Loucy (cell line): ENCODE data around the gene SLAIN2.

Experiments used
- H2AFZ ChIP-seq: fragments of 200-600 bp; sonication (generic); 2 replicates; pipeline ENCODE4 v1.6.0; 2016; ENCODE audit warnings: antibody characterized with exemption, mild to moderate bottlenecking, low read length, moderate library complexity
- H3F3A ChIP-seq: fragments of 200-600 bp; 2 replicates; pipeline ENCODE4 v1.6.0; 2016; ENCODE audit warnings: antibody characterized with exemption, low read depth, mild to moderate bottlenecking
- H3K27me3 ChIP-seq: fragments of 200-600 bp; sonication (generic); 2 replicates; pipeline ENCODE4 v1.6.1; 2014; ENCODE audit warnings: low read length, mild to moderate bottlenecking; ENCODE audit not compliant: insufficient read depth, poor library complexity, severe bottlenecking
- H3K36me3 ChIP-seq: fragments of 200-600 bp; sonication (generic); 2 replicates; pipeline ENCODE4 v1.6.1; 2016; ENCODE audit warnings: low read length; ENCODE audit not compliant: insufficient read depth
- H3K4me1 ChIP-seq: fragments of 200-600 bp; sonication (generic); 2 replicates; pipeline ENCODE4 v1.5.1; 2014; ENCODE audit warnings: low read length, mild to moderate bottlenecking; ENCODE audit not compliant: insufficient read depth, poor library complexity, severe bottlenecking
- H3K4me2 ChIP-seq: fragments of 200-600 bp; sonication (generic); 2 replicates; pipeline ENCODE4 v1.6.0; 2014; ENCODE audit warnings: antibody characterized with exemption, low read length, low read depth, mild to moderate bottlenecking; ENCODE audit not compliant: poor library complexity, severe bottlenecking
- H3K4me3 ChIP-seq: fragments of 200-600 bp; sonication (generic); 2 replicates; pipeline ENCODE4 v1.5.1; 2014; ENCODE audit warnings: low read length, mild to moderate bottlenecking, mixed read lengths; ENCODE audit not compliant: poor library complexity, severe bottlenecking
- H3K79me2 ChIP-seq: fragments of 200-600 bp; sonication (generic); 2 replicates; pipeline ENCODE4 v1.6.1; 2014; ENCODE audit warnings: low read length; ENCODE audit not compliant: insufficient read depth
- H3K9ac ChIP-seq: fragments of 200-600 bp; sonication (generic); 2 replicates; pipeline ENCODE4 v1.6.0; 2014; ENCODE audit warnings: mild to moderate bottlenecking, low read depth, low read length, moderate library complexity; ENCODE audit not compliant: poor library complexity, severe bottlenecking
- H3K9me2 ChIP-seq: fragments of 200-600 bp; sonication (generic); replicated peaks from 2 replicates; pipeline ENCODE4 v1.6.1; 2016; ENCODE audit warnings: low read depth, low read length, mixed read lengths
- H3K9me3 ChIP-seq: fragments of 200-600 bp; sonication (generic); 2 replicates; pipeline ENCODE4 v1.6.1; 2014; ENCODE audit warnings: mild to moderate bottlenecking, antibody characterized with exemption, low read length, low read depth; ENCODE audit not compliant: insufficient read depth
- H4K20me1 ChIP-seq: fragments of 200-600 bp; sonication (generic); 2 replicates; pipeline ENCODE4 v1.6.0; 2014; ENCODE audit warnings: antibody characterized with exemption, low read length, mild to moderate bottlenecking; ENCODE audit not compliant: insufficient read depth, poor library complexity, severe bottlenecking
- CTCF ChIP-seq: fragments of 200-600 bp; sonication (generic); conservative IDR thresholded peaks from 2 replicates; pipeline ENCODE4 v1.5.1; 2014; ENCODE audit warnings: mild to moderate bottlenecking, antibody characterized with exemption, low read length
- EZH2phosphoT487 ChIP-seq: fragments of 200-600 bp; IDR thresholded peaks from 2 replicates; pipeline ENCODE4 v1.6.1; 2018; ENCODE audit warnings: antibody characterized with exemption, mild to moderate bottlenecking, moderate library complexity, borderline replicate concordance

Gene SLAIN2

GRCh38 chr4:48368389-48368788 lies 27.1 kb downstream of the SLAIN2 start:
- H2AFZ ChIP-seq = no peak overlapping the region
- no peaks in the 10 kb centered on the region for H3K9me3 ChIP-seq
- H3K36me3 ChIP-seq = 0 out of 2 replicates have a peak, but pooled peaks cover 3% of the 10 kb centered on the region
- H4K20me1 ChIP-seq = peaks cover 4% of the 10 kb centered on the region
- peaks cover 4% of the 10 kb centered on the region; the same call in 1 of the 2 replicates for H3F3A ChIP-seq
- H3K79me2 ChIP-seq = peaks cover 70% of the 10 kb centered on the region
- H3K27me3 ChIP-seq = no peaks in the 10 kb centered on the region
- no peak for TF ChIP-seq CTCF
- TF ChIP-seq EZH2phosphoT487 = no peak
- peaks cover 37% of the 10 kb centered on the region for H3K4me1 ChIP-seq
- no peak overlapping the region for H3K4me3 ChIP-seq
- H3K9ac ChIP-seq = no peak overlapping the region
- H3K4me2 ChIP-seq = no peak overlapping the region
- H3K9me2 ChIP-seq = no peaks in the 10 kb centered on the region

GRCh38 chr4:48369248-48369647 lies 27.9 kb downstream of the SLAIN2 start:
- H3K36me3 ChIP-seq = 0 out of 2 replicates have a peak, but pooled peaks cover 6% of the 10 kb centered on the region
- no peaks in the 10 kb centered on the region for H3K27me3 ChIP-seq
- H3K4me3 ChIP-seq = no peak overlapping the region
- peaks cover 4% of the 10 kb centered on the region; the same call in 1 of the 2 replicates for H3F3A ChIP-seq
- no peak overlapping the region for H2AFZ ChIP-seq
- H3K79me2 ChIP-seq = peaks cover 71% of the 10 kb centered on the region
- H3K4me2 ChIP-seq = peak overlapping the region; percentile 74
- no peaks in the 10 kb centered on the region for H3K9me2 ChIP-seq
- peak overlapping the region; percentile 33 for H3K9ac ChIP-seq
- H3K9me3 ChIP-seq = no peaks in the 10 kb centered on the region
- H3K4me1 ChIP-seq = peaks cover 37% of the 10 kb centered on the region
- H4K20me1 ChIP-seq = peaks cover 4% of the 10 kb centered on the region
- TF ChIP-seq CTCF = no peak
- no peak for TF ChIP-seq EZH2phosphoT487

DNA sequence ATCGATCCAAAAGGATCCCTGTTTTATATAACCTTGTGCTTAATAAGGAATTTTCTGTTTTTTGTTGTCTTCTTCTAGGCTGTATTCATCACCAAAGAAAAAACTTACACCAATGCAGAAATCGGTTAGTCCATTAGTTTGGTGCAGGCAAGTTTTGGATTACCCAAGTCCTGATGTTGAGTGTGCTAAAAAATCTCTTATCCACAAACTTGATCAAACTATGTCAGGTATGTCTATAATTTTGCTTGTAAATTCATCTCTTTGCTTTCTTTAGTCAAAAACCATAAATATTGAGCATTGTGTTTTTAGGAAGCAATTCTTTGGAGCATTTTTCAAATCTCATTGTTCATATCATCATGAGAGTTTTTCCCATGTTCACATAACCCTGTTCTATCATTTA lies 28.4 kb downstream of the SLAIN2 start:
- H3K4me2 ChIP-seq = peak overlapping the region; percentile 74
- no peaks in the 10 kb centered on the region for H3K9me2 ChIP-seq
- peaks cover 4% of the 10 kb centered on the region for H4K20me1 ChIP-seq
- H3K4me3 ChIP-seq = peak overlapping the region; percentile 59
- peaks cover 74% of the 10 kb centered on the region for H3K79me2 ChIP-seq
- peak overlapping the region; percentile 33 for H3K9ac ChIP-seq
- H3K9me3 ChIP-seq = no peaks in the 10 kb centered on the region
- TF ChIP-seq EZH2phosphoT487 = no peak
- TF ChIP-seq CTCF = no peak
- peaks cover 4% of the 10 kb centered on the region; the same call in 1 of the 2 replicates for H3F3A ChIP-seq
- H3K27me3 ChIP-seq = no peaks in the 10 kb centered on the region
- 0 out of 2 replicates have a peak, but pooled peaks cover 6% of the 10 kb centered on the region for H3K36me3 ChIP-seq
- peaks cover 37% of the 10 kb centered on the region for H3K4me1 ChIP-seq
- H2AFZ ChIP-seq = no peak overlapping the region
